ENCODE results near the gene RSAD2.
A peak's percentile ranks its signal among the peaks of the same experiment; 100 is the strongest.
"Not testable (repeated sequence)": the region's sequence is repeated elsewhere in the genome, so short reads cannot be mapped to it uniquely, and the experiment has no call there.

The RSAD2 gene

DNA sequence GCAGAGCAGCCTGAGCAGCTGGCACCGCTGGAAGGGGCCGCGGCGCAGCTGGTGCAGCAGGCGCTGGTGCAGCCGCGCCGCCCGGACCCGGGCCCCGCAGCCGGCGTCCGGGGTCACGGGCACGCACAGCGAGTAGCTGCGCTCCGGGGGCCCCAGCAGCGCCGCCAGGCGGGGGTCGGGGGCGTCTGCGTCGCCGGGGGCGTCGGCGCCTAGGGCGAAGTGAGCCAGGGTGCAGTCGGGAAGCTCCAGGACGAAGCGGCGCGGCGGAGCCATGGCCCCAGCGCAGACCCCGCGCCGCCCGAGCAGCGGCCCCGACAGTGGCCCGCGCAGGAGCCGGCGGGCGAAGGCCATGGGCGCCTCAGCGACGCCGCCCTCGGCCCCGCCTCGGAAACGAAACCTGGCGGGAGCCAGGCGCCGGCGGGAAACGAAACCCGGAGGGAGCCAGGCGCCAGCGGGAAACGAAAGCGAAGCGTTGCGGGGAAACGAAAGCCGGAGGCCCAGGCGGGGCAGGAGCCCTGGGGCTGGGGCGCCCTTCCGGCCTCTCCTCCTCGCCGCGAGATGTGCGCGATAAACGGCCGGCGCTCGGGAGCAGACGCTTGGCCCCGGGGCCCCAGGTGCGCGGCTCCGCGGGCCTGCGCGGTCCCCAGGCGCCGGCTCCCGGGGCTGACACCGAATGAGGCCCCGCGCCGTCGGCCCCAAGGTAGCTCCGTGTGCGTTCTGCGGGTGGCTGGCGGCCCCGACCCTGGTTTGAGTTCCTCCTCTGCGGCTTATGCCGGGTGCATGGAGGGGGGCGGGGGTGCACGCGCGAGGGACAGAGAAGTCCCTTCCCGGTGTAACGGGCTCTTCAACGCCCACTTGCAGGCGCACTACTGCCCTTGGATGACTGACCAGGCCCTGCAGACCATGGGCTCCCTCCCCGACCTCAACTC lies 12.0 kb upstream of the RSAD2 start, which contains the start of gene CMPK2:
CMPK2 (minus strand) TSS at position 562 of the 929 bp plus-strand sequence; CDS start at position 351, 211 bp downstream.
- DNase-seq = peak; percentile 47

DNA sequence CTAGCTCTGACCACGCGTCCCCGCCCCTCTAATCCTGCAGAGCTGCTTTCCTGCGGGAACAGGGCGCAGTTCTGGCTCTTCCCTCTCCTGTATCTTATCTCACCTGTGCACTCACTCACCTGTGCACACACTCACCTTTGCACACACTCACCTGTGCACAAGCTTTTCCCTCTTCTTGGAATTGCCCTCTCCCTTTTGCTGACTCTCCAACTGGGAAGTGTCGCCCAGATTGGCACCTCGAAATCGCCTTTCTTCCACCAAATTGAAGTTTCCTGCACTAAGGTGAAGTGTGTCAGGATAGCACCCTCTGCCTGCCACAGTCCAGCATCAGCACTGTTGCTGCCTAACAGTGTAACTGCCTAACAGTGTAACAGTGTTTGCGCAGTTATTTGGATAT lies 11.3 kb upstream of the RSAD2 start:
- peak; percentile 34 for DNase-seq

DNA sequence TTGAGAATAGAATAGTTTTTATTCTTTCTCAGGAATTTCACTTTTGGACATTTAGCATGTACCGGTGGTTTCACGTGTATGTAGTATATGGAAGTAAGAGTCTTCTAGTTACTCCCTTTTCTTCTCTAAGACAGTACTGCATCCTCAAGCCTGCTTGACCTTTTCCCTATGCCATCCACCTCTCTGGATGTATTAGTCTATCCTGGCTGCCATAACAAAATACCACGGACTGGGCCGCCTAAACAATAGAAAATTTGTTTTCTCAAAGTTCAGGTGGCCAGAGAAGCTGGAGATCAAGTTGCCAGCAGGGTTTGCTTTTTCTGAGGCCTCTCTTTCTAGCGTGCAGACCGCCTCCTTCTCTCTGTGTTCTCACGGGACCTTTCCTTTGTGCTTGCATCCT lies 10.6 kb upstream of the RSAD2 start:
- DNase-seq = no peak

DNA sequence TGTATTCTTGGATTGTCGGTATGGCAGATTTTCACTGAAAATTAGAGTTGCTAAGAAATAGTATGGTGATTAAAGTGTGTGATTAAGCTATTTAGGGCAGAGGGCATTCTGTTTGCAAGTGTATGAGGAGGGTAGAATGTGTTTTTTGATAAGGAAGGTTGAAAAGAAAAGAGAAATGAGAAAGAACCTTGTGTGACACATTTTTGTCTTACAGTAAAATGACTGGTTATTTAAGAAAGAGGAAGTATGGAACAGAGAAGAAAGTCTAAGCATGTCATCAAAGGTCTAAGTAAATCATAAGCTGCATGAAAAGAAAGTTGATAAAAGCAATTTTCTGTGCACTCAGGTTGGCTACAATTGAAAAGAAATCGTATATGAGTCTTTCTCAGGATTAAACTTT lies 5.2 kb upstream of the RSAD2 start:
- DNase-seq = no peak

DNA sequence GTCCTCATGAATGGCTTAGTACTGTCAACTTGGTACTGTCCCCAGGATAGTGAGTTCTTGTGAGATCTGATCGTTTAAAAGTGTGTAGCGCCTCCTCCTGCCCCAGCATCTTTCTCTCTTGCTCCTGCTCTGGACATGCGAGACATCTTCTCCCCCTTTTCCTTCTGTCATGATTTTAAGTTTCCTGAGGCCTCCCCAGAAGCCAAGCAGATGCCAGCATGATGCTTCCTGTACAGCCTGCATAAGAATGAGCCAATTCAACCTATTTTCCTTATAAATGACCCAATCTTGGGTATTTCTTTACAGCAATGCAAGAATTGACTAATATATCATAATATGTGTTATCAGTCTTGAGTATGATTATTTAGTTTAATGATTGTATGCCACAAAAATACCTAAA lies 3.5 kb upstream of the RSAD2 start:
- no peak for DNase-seq

DNA sequence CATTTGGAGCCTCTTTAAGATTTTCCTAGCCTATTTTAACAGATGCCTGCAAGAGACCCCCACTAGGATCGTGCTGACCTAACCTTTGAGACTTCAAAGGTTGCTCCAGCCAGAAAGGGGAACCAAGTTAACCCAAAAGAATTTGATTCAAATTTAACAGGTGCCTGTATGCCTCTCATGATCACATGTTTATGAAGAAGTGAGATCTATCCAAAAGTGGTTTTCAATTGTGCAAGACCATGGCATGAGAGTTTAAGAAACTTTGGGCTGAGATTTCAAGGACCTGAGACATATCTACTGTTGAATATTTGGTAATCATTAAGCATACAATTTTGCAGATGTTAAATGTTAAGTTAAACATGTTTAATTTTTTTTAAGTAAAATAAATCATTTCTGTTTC lies 1.3 kb upstream of the RSAD2 start:
- DNase-seq = no peak

DNA sequence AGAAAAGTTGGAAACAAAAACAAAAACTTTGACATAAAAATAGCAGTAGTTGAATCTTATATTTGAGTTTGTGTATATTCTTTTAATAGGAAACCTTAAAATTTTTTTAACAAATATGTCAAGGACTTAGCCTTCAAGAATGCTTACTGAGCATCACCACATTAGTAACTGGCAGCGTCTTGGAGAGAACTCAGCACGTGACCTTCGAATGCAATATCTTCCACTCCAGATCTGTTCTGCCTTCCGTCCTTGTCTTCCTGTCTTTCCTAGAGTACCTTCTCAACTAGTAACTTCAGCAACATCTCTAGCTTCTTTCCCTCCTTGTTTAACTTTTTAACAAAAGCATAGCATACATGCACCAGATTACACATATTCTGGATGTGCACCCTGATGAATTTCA lies 972 bp downstream of the RSAD2 start:
- no peak for DNase-seq

DNA sequence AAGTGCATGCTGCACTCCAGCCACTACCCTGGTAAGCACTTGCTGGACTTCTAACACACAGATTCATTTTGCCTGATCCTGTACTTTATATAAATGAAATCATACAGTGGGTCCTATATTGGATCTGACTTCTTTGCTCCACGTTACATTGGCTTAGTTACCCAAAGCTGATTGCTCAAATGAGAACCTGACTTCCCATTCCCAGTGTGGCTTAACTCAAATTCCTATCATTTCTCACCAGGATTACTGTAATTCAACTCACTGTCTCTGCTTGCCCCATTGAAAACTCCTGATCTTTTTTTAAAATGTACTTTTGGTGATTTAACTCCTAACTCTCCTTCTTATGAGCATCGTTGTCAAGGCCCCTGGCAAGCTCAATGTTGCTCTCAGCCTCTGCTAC lies 1.4 kb downstream of the RSAD2 start:
- DNase-seq = peak; percentile 5

DNA sequence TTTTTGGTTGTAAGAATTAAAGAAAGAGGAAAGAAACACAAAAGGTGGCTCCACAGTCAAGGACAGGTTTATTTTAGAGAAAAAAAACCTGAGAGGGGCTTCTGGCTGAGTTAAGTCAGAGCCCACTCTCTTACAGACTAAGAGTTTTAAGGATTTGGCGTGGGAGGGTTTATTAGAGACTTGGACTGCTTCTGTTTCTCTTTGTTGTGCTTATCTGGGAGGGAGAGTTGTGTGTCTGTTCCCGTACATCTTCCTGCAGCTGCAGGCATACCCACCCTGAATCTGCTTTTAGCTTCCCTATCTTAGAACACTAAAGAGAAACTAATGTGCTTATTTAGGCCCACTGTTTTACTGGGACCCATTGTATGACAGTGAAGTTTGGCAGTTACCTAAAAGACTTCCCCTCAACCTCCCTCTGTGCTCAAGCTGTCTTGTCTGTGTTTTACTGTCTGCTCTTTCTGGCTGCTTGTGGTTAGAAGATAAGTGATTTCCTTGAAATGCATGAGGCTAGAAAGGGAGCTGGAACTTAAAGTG lies 2.7 kb downstream of the RSAD2 start:
- no peak for DNase-seq

DNA sequence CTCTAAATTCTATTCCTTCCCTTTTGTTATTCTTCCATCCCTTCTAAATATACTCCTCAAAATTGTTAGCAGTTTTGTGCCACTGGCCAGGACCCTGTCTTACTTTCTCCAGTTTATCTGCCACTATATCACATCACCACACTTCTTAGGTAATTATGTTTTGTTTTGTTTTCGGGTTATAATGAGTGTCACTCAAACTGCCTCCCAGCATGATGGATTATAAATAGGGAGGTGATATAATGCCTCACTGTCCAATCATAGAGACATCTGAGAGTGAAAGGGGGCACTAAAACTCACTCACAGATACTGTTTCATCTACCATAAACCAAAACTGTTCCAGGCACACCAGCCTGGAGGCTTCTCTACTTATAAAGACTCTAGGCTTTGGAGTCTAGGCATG lies 3.5 kb downstream of the RSAD2 start:
- no peak for DNase-seq

DNA sequence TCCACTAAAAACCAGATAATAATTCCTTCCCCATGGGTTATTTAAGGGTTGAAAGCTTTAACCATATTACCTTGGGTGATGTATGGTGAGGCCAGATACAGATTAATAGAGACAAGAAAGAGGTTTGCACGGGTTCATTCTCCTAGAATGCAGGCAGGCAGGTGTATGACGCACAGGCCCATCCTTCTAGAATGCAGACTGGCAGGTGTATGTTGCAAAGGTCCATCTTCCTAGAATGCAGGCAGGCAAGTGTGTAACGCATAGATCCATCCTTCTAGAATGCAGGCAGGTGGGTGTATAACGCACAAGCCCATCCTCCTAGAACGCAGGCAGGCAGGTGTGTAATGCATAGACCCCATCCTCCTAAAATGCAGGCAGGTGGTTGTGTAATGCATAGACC lies 3.9 kb downstream of the RSAD2 start:
- no peak for DNase-seq

DNA sequence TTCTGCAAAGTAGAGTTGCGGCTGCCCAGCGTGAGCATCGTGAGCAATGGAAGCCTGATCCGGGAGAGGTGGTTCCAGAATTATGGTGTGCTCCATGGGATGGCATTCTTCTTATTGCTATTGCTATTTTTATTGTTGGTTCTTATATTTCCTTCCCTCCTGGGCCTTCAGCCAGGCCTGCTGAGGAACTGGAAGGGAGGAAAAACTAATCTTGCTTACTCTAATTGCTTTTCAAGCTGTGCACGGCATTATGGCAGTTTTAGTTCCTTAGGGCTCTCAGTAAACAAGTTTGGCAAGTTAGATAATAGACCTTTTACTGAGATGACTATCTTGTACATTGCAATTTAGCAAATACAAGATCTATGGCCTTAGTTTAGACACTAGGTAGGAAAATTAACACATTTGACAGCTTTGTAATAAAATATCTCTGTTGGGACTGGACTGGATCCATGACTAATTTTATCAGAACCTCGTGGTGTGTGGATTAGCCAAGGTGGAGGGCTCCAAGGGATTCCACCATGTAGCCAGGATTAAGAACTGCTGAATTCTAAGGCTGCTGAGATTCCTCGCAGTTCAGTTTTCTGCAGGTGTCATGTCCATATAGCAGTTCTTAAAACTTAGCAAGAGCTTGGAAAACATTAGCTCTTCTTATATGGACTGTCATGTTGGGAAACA lies 6.0 kb downstream of the RSAD2 start:
- DNase-seq = no peak

DNA sequence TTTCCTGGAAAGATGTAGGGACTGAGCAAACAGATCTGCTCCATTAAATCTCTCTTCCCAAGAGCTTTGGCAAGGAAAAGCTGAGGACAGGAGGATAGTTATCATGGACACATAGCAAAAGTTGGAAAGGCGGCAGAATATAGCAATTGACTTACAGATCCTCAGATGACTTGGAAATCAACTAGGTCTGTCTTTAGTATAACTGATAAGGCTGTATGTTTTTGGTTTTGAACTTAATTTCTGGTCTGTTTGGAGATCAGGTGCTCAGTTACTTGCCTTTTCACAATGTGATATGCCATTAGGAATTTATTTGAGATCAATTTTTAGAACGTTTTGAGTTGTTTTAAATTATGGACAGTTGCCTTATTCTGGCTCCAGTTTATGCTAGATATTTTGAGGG lies 8.0 kb downstream of the RSAD2 start:
- no peak for DNase-seq

DNA sequence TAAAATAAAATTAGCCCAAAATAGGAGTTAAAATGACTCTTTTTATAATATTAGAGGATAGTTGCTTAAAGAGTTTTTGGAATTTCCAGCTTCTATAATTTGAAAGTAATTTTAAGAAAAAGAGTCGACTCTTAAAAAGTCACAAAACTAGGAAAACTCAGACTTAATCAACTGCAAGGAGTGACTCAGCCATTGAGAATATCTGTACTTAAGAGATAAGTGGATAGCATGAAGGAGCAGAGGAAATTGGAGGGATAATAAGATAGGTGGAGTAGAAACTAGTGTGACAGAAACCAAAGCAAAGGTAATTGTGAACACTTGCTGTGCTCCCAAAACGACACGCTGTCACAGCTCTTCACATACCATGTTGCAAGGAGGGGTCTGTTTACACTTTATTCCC lies 8.4 kb downstream of the RSAD2 start:
- no peak for DNase-seq

DNA sequence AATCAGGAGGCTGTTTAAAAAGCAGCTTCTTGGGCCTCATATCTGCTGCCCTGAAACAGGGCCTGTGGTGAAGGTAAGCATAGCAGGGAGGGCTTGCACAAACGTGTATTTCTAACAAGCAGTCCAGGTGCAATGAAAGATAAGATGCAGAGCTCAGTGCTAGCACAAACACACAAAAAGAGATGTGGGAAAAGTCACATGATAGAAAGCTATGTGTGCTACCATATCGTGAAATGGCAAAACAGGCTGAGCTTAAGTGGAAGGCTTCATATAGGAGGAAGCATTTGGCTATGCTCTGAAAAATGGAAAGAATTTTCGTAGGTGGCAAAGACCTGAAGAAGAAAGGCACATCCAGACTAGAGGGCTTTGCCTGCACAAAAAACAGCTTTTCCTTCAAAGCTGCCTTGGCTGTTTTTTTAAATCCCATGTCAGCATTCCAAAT lies 10.2 kb downstream of the RSAD2 start:
- no peak for DNase-seq

DNA sequence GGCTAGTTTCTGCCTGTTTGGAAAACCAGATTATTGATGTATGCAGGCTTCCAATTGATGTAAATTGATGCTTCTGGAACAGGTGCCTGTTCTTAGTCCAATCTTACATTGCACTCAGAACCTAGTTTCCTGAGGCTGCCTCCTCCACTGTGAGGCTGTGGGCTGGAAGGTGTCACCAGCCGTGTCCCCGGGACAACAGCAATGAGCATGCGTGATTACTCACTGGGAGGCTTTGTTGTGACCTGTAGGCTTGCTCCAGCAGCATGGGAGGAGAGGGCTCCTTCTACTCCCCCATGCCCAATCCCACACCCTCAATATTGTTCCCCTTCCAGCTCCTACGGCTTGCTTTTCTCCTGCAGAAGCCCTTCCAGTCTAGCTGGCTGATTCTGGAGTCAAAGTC lies 11.1 kb downstream of the RSAD2 start:
- DNase-seq = no peak

DNA sequence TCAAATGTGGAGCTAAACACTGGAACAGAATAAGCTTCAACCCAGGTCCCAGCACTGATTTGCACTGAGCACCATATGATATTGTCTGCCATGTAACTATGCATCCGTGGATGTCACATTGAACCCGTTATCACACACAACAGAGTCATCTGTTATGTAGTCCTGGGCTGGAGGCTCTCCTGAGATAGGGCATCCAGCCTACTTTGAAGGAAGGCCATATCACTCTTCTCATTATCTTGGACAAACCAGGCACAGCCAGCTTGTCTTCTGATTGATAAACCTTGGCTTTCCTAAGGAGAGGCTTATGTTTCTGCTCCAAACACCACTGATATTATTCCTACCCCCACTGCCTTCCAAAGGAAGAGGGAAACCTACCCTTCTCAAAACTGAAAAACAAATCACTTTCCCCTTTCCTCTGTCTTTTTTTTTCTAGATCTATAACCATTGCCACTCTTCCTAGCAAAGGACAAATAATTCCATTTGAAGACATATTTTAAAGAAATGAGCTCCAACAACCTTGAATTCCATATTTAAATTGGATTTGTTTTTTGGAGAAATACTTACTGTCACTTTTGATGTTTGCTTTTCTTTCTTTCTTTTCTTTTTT lies 16.4 kb downstream of the RSAD2 start:
- no peak for DNase-seq

DNA sequence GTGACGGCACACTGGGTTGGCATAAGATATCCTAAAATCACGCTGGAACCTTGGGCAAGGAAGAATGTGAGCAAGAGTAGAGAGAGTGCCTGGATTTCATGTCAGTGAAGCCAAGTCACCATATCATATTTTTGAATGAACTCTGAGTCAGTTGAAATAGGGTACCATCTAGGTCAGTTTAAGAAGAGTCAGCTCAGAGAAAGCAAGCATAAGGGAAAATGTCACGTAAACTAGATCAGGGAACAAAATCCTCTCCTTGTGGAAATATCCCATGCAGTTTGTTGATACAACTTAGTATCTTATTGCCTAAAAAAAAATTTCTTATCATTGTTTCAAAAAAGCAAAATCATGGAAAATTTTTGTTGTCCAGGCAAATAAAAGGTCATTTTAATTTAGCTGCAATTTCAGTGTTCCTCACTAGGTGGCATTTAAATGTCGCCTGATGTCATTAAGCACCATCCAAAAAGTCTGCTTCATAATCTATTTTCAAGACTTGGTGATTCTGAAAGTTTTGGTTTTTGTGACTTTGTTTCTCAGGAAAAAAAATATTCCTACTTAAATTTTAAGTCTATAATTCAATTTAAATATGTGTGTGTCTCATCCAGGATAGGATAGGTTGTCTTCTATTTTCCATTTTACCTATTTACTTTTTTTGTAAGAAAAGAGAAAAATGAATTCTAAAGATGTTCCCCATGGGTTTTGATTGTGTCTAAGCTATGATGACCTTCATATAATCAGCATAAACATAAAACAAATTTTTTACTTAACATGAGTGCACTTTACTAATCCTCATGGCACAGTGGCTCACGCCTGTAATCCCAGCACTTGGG lies 19.6 kb downstream of the RSAD2 start:
- peak; percentile 44 for DNase-seq

DNA sequence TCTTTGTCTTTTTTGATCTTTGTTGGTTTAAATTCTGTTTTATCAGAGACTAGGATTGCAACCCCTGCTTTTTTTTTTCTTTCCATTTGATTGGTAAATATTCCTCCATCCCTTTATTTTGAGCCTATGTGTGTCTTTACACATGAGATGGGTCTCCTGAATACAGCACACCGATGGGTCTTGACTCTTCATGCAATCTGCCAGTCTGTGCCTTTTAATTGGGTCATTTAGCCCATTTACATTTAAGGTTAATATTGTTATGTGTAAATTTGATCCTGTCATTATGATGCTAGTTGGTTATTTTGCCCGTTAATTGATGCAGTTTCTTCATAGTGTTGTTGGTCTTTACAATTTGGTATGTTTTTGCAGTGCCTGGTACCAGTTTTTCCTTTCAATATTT lies 25.0 kb downstream of the RSAD2 start:
- not testable (repeated sequence) for DNase-seq

DNA sequence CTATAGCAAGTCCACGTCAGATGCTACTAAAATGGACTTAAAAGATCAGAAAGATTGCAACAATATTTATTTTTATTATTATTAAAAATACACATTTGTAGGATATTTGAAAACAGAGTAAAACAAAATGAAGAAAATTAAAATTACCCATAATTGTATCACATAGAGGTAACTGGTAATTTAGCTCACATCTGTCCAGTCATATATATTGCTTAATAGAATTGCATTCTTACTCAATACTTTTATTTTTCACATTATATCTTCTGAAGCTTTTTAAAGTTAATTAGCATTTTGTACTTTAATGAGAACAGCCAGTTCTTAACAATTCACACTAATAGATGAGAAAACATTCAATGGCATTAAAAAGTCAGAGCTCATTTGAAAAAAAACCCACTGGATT lies 28.1 kb downstream of the RSAD2 start:
- DNase-seq = no peak

DNA sequence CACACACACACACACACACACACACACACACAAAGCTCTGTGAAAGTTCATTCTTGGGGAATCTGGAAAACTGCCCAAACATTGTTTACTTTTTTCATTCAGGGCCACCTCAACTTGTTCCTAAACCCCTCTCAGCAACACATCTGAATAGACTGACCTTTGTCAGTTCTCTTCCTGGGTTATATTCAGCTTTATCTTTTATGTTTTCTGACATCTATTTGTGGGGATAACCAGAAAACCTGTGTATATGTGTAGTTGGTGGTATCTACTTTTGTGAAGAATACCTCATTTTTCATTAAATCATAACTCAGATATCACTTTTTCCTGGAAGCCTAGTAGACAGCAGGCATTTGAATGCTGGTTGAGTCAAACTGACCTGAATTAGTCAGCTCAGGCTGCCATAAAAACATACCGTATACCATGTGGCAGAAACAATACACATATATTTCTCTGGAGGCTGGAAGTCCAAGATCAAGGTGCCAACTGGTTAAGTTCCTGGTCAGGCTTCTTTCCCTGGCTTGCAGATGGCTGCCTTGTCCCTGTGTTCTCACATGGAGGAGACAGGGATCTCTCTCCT lies 28.7 kb downstream of the RSAD2 start:
- DNase-seq = no peak

DNA sequence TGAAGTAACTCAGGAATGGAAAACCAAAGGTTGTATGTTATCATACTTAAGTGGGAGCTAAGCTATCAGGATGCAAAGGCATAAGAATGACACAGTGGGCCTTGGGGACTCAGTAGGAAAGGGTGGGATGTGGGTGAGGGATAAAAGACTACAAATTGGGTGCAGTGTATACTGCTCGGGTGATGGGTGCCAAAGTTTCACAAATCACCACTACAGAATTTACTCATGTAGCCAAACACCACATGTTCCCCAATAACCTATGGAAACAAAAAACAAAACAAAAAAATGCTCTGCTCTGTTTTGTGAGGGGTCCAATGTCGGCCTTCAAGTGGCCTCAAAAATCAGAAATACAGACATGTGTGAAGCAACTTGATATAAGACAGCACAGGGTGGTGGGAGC lies 30.7 kb downstream of the RSAD2 start:
- no peak for DNase-seq
